IMR-90 (cell line): ENCODE data around the gene AFM. TPM values are rescaled to one million over a fixed set of nuclear protein-coding genes. Genes with fewer than 3 reads are reported as not detected.

Experiments used
- ATAC-seq: fragments of 200-7000 bp; cut with Tn5 transposase; 2 replicates; pipeline ENCODE4 v1.9.1; 2020; ENCODE audit warnings: low read depth, mild to moderate bottlenecking, moderate library complexity
- BruUV-seq: library from RNA; stranded (reverse); fragments of 400-500 nt; replicated peaks from 2 replicates; lab custom pipeline; 2021; lab: Mats Ljungman, UMichigan
- CTCF ChIA-PET: fragments of 300-600 bp; formaldehyde crosslinking; extraction: SDS; loops from one replicate; lab custom pipeline; 2021; ENCODE audit warnings: antibody characterized with exemption; lab: Yijun Ruan, JAX
- POLR2A ChIA-PET: fragments of 300-600 bp; sonication (Branson Sonifier 250); formaldehyde crosslinking; loops from one replicate; lab custom pipeline; 2022; ENCODE audit warnings: antibody characterized with exemption; ENCODE audit not compliant: unreplicated experiment; lab: Charles Lee
- DNase-seq: peaks from one replicate; pipeline ENCODE4 v3.0.0; 2013
- H2AFZ ChIP-seq: replicated peaks from 2 replicates; pipeline ENCODE3; 2013; ENCODE audit warnings: low read length, mild to moderate bottlenecking; ENCODE audit not compliant: poor library complexity
- H2AK5ac ChIP-seq: 2 replicates; pipeline ENCODE4 v1.6.1; 2013; ENCODE audit warnings: low read depth, low read length, inconsistent platforms
- H2AK9ac ChIP-seq: replicated peaks from 2 replicates; pipeline ENCODE3; 2013; ENCODE audit warnings: mild to moderate bottlenecking, low read depth, low read length, moderate library complexity; ENCODE audit not compliant: poor library complexity
- H2BK120ac ChIP-seq: 2 replicates; pipeline ENCODE4 v1.6.1; 2013; ENCODE audit warnings: low read depth, low read length, inconsistent platforms
- H2BK15ac ChIP-seq: 3 replicates; pipeline ENCODE4 v1.6.1; 2013; ENCODE audit warnings: low read depth, low read length, inconsistent platforms
- H2BK20ac ChIP-seq: 2 replicates; pipeline ENCODE4 v1.6.1; 2013; ENCODE audit warnings: low read depth, mild to moderate bottlenecking, inconsistent platforms, low read length, moderate library complexity
- H2BK5ac ChIP-seq: 2 replicates; pipeline ENCODE4 v1.6.1; 2013; ENCODE audit warnings: mild to moderate bottlenecking, low read depth, low read length, inconsistent platforms; ENCODE audit not compliant: poor library complexity, severe bottlenecking
- H3K14ac ChIP-seq: replicated peaks from 2 replicates; pipeline ENCODE4 v1.6.1; 2013; ENCODE audit warnings: low read depth, low read length, inconsistent platforms
- H3K18ac ChIP-seq: 2 replicates; pipeline ENCODE4 v1.6.1; 2013; ENCODE audit warnings: low read depth, low read length, control low read depth
- H3K23ac ChIP-seq: 2 replicates; pipeline ENCODE4 v1.6.1; 2013; ENCODE audit warnings: low read depth, low read length, inconsistent platforms
- H3K27ac ChIP-seq: 2 replicates; pipeline ENCODE4 v1.5.1; 2013; ENCODE audit warnings: mild to moderate bottlenecking, control low read depth, low read length; ENCODE audit not compliant: insufficient read depth
- H3K27me3 ChIP-seq: 2 replicates; pipeline ENCODE4 v1.6.1; 2013; ENCODE audit warnings: low read length; ENCODE audit not compliant: control insufficient read depth, insufficient read depth
- H3K36me3 ChIP-seq: 2 replicates; pipeline ENCODE4 v1.6.1; 2013; ENCODE audit warnings: low read length, mixed read lengths; ENCODE audit not compliant: control insufficient read depth, insufficient read depth
- H3K4ac ChIP-seq: 2 replicates; pipeline ENCODE4 v1.6.1; 2013; ENCODE audit warnings: low read depth, low read length, inconsistent platforms
- H3K4me1 ChIP-seq: 2 replicates; pipeline ENCODE4 v1.6.1; 2013; ENCODE audit warnings: low read length, mixed read lengths; ENCODE audit not compliant: control insufficient read depth, insufficient read depth
- H3K4me2 ChIP-seq: 2 replicates; pipeline ENCODE4 v1.6.1; 2013; ENCODE audit warnings: low read depth, mild to moderate bottlenecking, control low read depth, low read length, moderate library complexity
- H3K4me3 ChIP-seq: 2 replicates; pipeline ENCODE4 v1.5.1; 2013; ENCODE audit warnings: low read depth, mild to moderate bottlenecking, control low read depth, low read length, moderate library complexity; ENCODE audit not compliant: insufficient read depth
- H3K56ac ChIP-seq: 2 replicates; pipeline ENCODE4 v1.6.1; 2013; ENCODE audit warnings: low read length, inconsistent platforms; ENCODE audit not compliant: insufficient read depth; ENCODE audit errors: extremely low read depth
- H3K79me1 ChIP-seq, 2 experiments: 2 replicates each; pipeline ENCODE4 v1.6.1; 2013; ENCODE audit warnings: low read length in 2 of 2, inconsistent platforms in 1 of 2, low read depth in 1 of 2
- H3K9ac ChIP-seq: 2 replicates; pipeline ENCODE4 v1.6.1; 2013; ENCODE audit warnings: low read depth, low read length, control low read depth
- H3K9me1 ChIP-seq: 2 replicates; pipeline ENCODE4 v1.6.1; 2013; ENCODE audit warnings: low read length, inconsistent platforms; ENCODE audit not compliant: insufficient read depth
- H3K9me3 ChIP-seq: 2 replicates; pipeline ENCODE4 v1.6.1; 2013; ENCODE audit warnings: low read length; ENCODE audit not compliant: control insufficient read depth, insufficient read depth
- H4K20me1 ChIP-seq: 2 replicates; pipeline ENCODE4 v1.6.1; 2013; ENCODE audit warnings: low read length, inconsistent platforms; ENCODE audit not compliant: insufficient read depth
- H4K5ac ChIP-seq: 2 replicates; pipeline ENCODE4 v1.6.1; 2013; ENCODE audit warnings: mild to moderate bottlenecking, low read depth, low read length, control low read depth
- H4K8ac ChIP-seq, 2 experiments: 2 replicates each; pipeline ENCODE4 v1.6.1; 2013; ENCODE audit warnings: low read depth in 2 of 2, low read length in 2 of 2, control low read depth in 1 of 2, inconsistent platforms in 1 of 2
- H4K91ac ChIP-seq: 2 replicates; pipeline ENCODE4 v1.6.1; 2013; ENCODE audit warnings: low read depth, low read length, inconsistent platforms; ENCODE audit not compliant: insufficient read depth
- BHLHE40 ChIP-seq: fragments of 150-350 bp; IDR thresholded peaks from 2 replicates; pipeline ENCODE4 v1.6.1; 2016; ENCODE audit warnings: mild to moderate bottlenecking, low read depth, low read length
- CHD1 ChIP-seq: IDR thresholded peaks from 2 replicates; pipeline ENCODE4 v1.6.1; 2012; ENCODE audit warnings: low read depth, low read length, improper control_type of control experiment
- FOS ChIP-seq: fragments of 150-350 bp; IDR thresholded peaks from 2 replicates; pipeline ENCODE4 v1.6.1; 2016; ENCODE audit warnings: low read depth, low read length
- MAFK ChIP-seq: IDR thresholded peaks from 2 replicates; pipeline ENCODE4 v1.6.1; 2012; ENCODE audit warnings: low read depth, low read length, improper control_type of control experiment
- POLR2A ChIP-seq: IDR thresholded peaks from 2 replicates; pipeline ENCODE4 v1.6.1; 2012; ENCODE audit warnings: mild to moderate bottlenecking, low read depth, low read length
- RAD21 ChIP-seq: IDR thresholded peaks from 2 replicates; pipeline ENCODE4 v1.6.1; 2012; ENCODE audit warnings: low read length, improper control_type of control experiment
- RCOR1 ChIP-seq: IDR thresholded peaks from 2 replicates; pipeline ENCODE4 v1.6.1; 2012; ENCODE audit warnings: mild to moderate bottlenecking, low read length, improper control_type of control experiment; ENCODE audit not compliant: insufficient replicate concordance
- SMC3 ChIP-seq: fragments of 150-350 bp; IDR thresholded peaks from 2 replicates; pipeline ENCODE4 v1.6.1; 2016; ENCODE audit warnings: low read depth, mild to moderate bottlenecking, antibody characterized with exemption, low read length, moderate library complexity
- WGBS, 2 experiments: methylation state at CpG; one replicate each; pipeline versions ENCODE4 v1.1.5 to v1.1.7; 2013; ENCODE audit warnings: missing lambda C conversion rate in 2 of 2; ENCODE audit not compliant: insufficient read length in 1 of 2; ENCODE audit errors: extremely low coverage in 2 of 2; 5-methylcytosine and 5-hydroxymethylcytosine counted together
- dilution Hi-C: fragments of 300-500 bp; cut with HindIII; formaldehyde crosslinking; loops from one replicate; pipeline ENCODE4 v1.14.3; 2018; ENCODE audit warnings: low sequenced_read_pairs; ENCODE audit not compliant: unreplicated experiment
- in situ Hi-C: fragments of 300-500 bp; cut with MboI; formaldehyde crosslinking; loops from 3 replicates; pipeline ENCODE4 v1.14.3; 2019; ENCODE audit warnings: low sequenced_read_pairs, inconsistent platforms, mixed read lengths
- intact Hi-C: fragments of 100-400 bp; cut with micrococcal nuclease; formaldehyde crosslinking; loops from 2 replicates; pipeline ENCODE4 v1.10.0; 2022
- polyA plus RNA-seq, 3 experiments: library from polyadenylated mRNA; depleted of rRNA; stranded (reverse); fragments of >200 nt; gene quantifications; 2 replicates each; pipeline ENCODE4 v1.2.3, GENCODE V29; 2012; ENCODE audit warnings: low replicate concordance in 1 of 3
- total RNA-seq: library from RNA; depleted of rRNA; stranded (reverse); fragments of >200 nt; gene quantifications from 2 replicates; pipeline ENCODE4 v1.2.3, GENCODE V29; 2012
- TF ChIP-seq, protein P1 (sequence below): conservative IDR thresholded peaks from 2 replicates; pipeline ENCODE4 v1.5.1; 2012; ENCODE audit warnings: mild to moderate bottlenecking, low read depth, low read length, improper control_type of control experiment
- TF ChIP-seq, protein P2 (sequence below): fragments of 150-350 bp; IDR thresholded peaks from 2 replicates; pipeline ENCODE4 v1.6.1; 2016; ENCODE audit warnings: low read depth, mild to moderate bottlenecking, low read length, moderate library complexity, borderline replicate concordance

The AFM gene
- total and polyA plus RNA-seq, 2 of the 4 experiments (the other 2 are of a cell fraction): not detected

DNA sequence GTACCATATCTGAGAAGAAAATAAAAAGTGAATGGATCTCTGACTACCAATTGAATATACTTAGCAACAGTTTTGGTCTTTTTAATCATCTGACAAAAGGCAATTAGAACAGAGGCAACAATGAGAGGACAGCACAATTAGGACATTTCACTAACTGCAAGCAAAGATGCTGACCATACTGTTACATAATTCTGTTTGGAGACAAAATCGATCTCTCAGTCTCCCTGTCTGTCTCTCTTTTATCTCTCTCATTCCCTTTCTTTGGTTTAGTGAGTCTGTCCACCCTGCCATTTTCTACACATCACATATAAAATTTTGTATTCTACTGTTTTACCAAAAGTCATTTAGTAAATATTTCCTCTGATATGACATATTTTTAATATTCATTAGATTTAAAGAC lies 2.2 kb upstream of the AFM start:
- no peak for TF ChIP-seq POLR2A
- TF ChIP-seq MAFK: no peak
- TF ChIP-seq, protein P1, sequence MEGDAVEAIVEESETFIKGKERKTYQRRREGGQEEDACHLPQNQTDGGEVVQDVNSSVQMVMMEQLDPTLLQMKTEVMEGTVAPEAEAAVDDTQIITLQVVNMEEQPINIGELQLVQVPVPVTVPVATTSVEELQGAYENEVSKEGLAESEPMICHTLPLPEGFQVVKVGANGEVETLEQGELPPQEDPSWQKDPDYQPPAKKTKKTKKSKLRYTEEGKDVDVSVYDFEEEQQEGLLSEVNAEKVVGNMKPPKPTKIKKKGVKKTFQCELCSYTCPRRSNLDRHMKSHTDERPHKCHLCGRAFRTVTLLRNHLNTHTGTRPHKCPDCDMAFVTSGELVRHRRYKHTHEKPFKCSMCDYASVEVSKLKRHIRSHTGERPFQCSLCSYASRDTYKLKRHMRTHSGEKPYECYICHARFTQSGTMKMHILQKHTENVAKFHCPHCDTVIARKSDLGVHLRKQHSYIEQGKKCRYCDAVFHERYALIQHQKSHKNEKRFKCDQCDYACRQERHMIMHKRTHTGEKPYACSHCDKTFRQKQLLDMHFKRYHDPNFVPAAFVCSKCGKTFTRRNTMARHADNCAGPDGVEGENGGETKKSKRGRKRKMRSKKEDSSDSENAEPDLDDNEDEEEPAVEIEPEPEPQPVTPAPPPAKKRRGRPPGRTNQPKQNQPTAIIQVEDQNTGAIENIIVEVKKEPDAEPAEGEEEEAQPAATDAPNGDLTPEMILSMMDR: no peak
- TF ChIP-seq RAD21: no peak
- no peak for TF ChIP-seq BHLHE40
- no peak for TF ChIP-seq FOS
- TF ChIP-seq SMC3: no peak
- no peak for TF ChIP-seq CHD1
- TF ChIP-seq, protein P2, sequence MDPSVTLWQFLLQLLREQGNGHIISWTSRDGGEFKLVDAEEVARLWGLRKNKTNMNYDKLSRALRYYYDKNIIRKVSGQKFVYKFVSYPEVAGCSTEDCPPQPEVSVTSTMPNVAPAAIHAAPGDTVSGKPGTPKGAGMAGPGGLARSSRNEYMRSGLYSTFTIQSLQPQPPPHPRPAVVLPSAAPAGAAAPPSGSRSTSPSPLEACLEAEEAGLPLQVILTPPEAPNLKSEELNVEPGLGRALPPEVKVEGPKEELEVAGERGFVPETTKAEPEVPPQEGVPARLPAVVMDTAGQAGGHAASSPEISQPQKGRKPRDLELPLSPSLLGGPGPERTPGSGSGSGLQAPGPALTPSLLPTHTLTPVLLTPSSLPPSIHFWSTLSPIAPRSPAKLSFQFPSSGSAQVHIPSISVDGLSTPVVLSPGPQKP: no peak
- TF ChIP-seq RCOR1: no peak
- ChIA-PET POLR2A (no interaction called here), CTCF (no interaction called here)
- intact Hi-C loops (no loop called here), dilution Hi-C loops (no loop called here), in situ Hi-C loops (no loop called here)
- Histone ChIP-seq H2BK20ac (no peak overlapping the region), H2BK15ac (no peak overlapping the region), H3K56ac (no peak overlapping the region), H2BK5ac (no peak overlapping the region), H3K27me3 (peaks cover 2% of the 10 kb centered on the region; the same call in 1 of the 2 replicates), H3K9ac (no peak overlapping the region), H2AFZ (no peak overlapping the region), H2BK120ac (no peak overlapping the region), H3K9me1 (no peaks in the 10 kb centered on the region), H3K4ac (no peak overlapping the region), H4K91ac (no peak overlapping the region), H3K4me1 (no peaks in the 10 kb centered on the region), H4K5ac (no peak overlapping the region), H4K8ac (no peak overlapping the region), H3K4me2 (no peak overlapping the region), H2AK5ac (no peak overlapping the region), H2AK9ac (no peak overlapping the region), H4K20me1 (no peaks in the 10 kb centered on the region), H3K79me1 (no peaks in the 10 kb centered on the region), H3K27ac (no peak overlapping the region), H3K14ac (no peak overlapping the region), H3K18ac (no peak overlapping the region), H3K23ac (no peak overlapping the region), H3K36me3 (no peaks in the 10 kb centered on the region), H3K9me3 (peaks cover 2% of the 10 kb centered on the region; the same call in 1 of the 2 replicates), H3K4me3 (no peak overlapping the region)
- ATAC-seq (no peak), DNase-seq (no peak)
- BruUV-seq: no TSS peak
- no CpG with 5 or more reads among the region's 1 CpG for WGBS, 2 experiments
